GM21723 (cell line): ENCODE results near the gene MAP2K5.

ENCODE experiments used
- ATAC-seq: cut with Tn5 transposase; IDR thresholded peaks from one replicate; pipeline ENCODE4 v1.9.1; 2021; ENCODE audit warnings: mild to moderate bottlenecking, moderate library complexity; ENCODE audit not compliant: unreplicated experiment

Gene MAP2K5

GRCh38 chr15:67831363-67831762 is 288.9 kb downstream of the MAP2K5 start:
- ATAC-seq, result no peak

- no peak for ATAC-seq
These were observed 289.6 kb downstream of the MAP2K5 start for GRCh38 chr15:67832031-67832551.

GRCh38 chr15:67832897-67833709 is 290.6 kb downstream of the MAP2K5 start:
- ATAC-seq, result no peak

GRCh38 chr15:67833710-67834511 is 291.4 kb downstream of the MAP2K5 start:
- peak; percentile 40 for ATAC-seq

GRCh38 chr15:67834581-67835296 is 292.2 kb downstream of the MAP2K5 start:
- no peak for ATAC-seq

- ATAC-seq, result no peak
These were observed 293.0 kb downstream of the MAP2K5 start for GRCh38 chr15:67835297-67836133.

GRCh38 chr15:67836134-67836455 is 293.6 kb downstream of the MAP2K5 start:
- ATAC-seq, result no peak

GRCh38 chr15:67836477-67836876 is 294.0 kb downstream of the MAP2K5 start:
- ATAC-seq, result no peak

- ATAC-seq, result no peak
These were observed 294.5 kb downstream of the MAP2K5 start for GRCh38 chr15:67836955-67837354.

GRCh38 chr15:67838789-67839332 is 296.4 kb downstream of the MAP2K5 start:
- ATAC-seq, result no peak

- ATAC-seq, result no peak
These were observed 297.0 kb downstream of the MAP2K5 start for GRCh38 chr15:67839499-67839928.

- ATAC-seq, result peak; percentile 76
These were observed 297.6 kb downstream of the MAP2K5 start, which contains the start of gene RNU6-1 for GRCh38 chr15:67839929-67840748. TSS of gene RNU6-1 (minus strand) at chr15:67840045.

- no peak for ATAC-seq
These were observed 298.4 kb downstream of the MAP2K5 start for GRCh38 chr15:67840749-67841512.

- ATAC-seq, result no peak
These were observed 298.9 kb downstream of the MAP2K5 start for GRCh38 chr15:67841513-67841762.

GRCh38 chr15:67843092-67843501 is 300.6 kb downstream of the MAP2K5 start:
- no peak for ATAC-seq

- no peak for ATAC-seq
These were observed 301.3 kb downstream of the MAP2K5 start for GRCh38 chr15:67843571-67844387.

GRCh38 chr15:67845974-67846373 is 303.5 kb downstream of the MAP2K5 start:
- no peak for ATAC-seq

- no peak for ATAC-seq
These were observed 307.0 kb downstream of the MAP2K5 start for GRCh38 chr15:67849538-67849937.
